GM20431 (cell line): ENCODE measurements around the gene INPP4B.

ENCODE experiments used
- in situ Hi-C: fragments of 300-500 bp; cut with MseI, MboI; formaldehyde crosslinking; loops from one replicate; pipeline ENCODE4 v1.15.0; 2020; ENCODE audit warnings: low sequenced_read_pairs; ENCODE audit not compliant: unreplicated experiment

INPP4B gene

GRCh38 chr4:142009751-142010150 is 836.4 kb downstream of the INPP4B start:
- in situ Hi-C loops = no loop called here

GRCh38 chr4:142005519-142005918 is 840.6 kb downstream of the INPP4B start:
- in situ Hi-C loops = no loop called here

GRCh38 chr4:141999446-142000143 is 846.5 kb downstream of the INPP4B start:
- in situ Hi-C loops = no loop called here

GRCh38 chr4:141995056-141995455 is 851.0 kb downstream of the INPP4B start:
- in situ Hi-C loops = no loop called here

GRCh38 chr4:141977433-141977832 is 868.7 kb downstream of the INPP4B start:
- in situ Hi-C loops = no loop called here
